Prostate gland (tissue), 2 donors: ENCODE data around the gene KCNN3. TPM values are rescaled to one million over a fixed set of nuclear protein-coding genes. Genes with fewer than 3 reads are reported as not detected.

ENCODE experiments used
- DNase-seq: peaks from one replicate; pipeline ENCODE4 v3.0.0-alpha.2; 2019; ENCODE audit warnings: low spot score
- H3K27ac ChIP-seq, 2 donors: fragments of 200-600 bp; sonication (generic); 2 replicates each; pipeline ENCODE4 v1.5.1; 2017 to 2019
- H3K27me3 ChIP-seq: fragments of 200-600 bp; sonication (generic); replicated peaks from 2 replicates; pipeline ENCODE4 v1.5.1; 2019; ENCODE audit not compliant: insufficient read depth
- H3K36me3 ChIP-seq, 2 donors: fragments of 200-600 bp; sonication (generic); 1 replicate in 1 of 2; 2 replicates in 1 of 2; pipeline versions ENCODE4 v1.5.1 to v1.8.1; 2017 to 2019
- H3K4me1 ChIP-seq: fragments of 200-600 bp; sonication (generic); replicated peaks from 2 replicates; pipeline ENCODE4 v1.5.1; 2019
- H3K4me3 ChIP-seq, 2 donors: fragments of 200-600 bp; sonication (generic); 2 replicates each; pipeline ENCODE4 v1.5.1; 2017 to 2019
- H3K9me3 ChIP-seq: fragments of 200-600 bp; sonication (generic); 2 replicates; pipeline ENCODE4 v1.5.1; 2017
- POLR2A ChIP-seq: fragments of 450-650 bp; IDR thresholded peaks from one replicate; pipeline ENCODE4 v1.6.1; 2016; ENCODE audit warnings: antibody characterized with exemption, mild to moderate bottlenecking
- POLR2AphosphoS5 ChIP-seq: sonication (generic); formaldehyde crosslinking; IDR thresholded peaks from one replicate; pipeline ENCODE4 v1.6.1; 2017; ENCODE audit warnings: antibody characterized with exemption
- WGBS: methylation state at CpG from one replicate; pipeline ENCODE4 v1.1.5; 2018; 5-methylcytosine and 5-hydroxymethylcytosine counted together
- intact Hi-C: fragments of 100-400 bp; cut with DNase I; formaldehyde crosslinking; loops from one replicate; pipeline ENCODE4 v1.14.2; 2022
- total RNA-seq, 2 donors: library from RNA; depleted of rRNA; stranded (reverse); fragments of >200 nt; gene quantifications; one replicate each; pipeline ENCODE4 v1.1.0, GENCODE V29; 2016
- TF ChIP-seq, protein P1 (sequence below), 4 experiments: fragments of 200-600 bp in 2 of 4; fragments of 450-650 bp in 2 of 4; sonication (generic) in 2 of 4; IDR thresholded peaks; 1 replicate in 3 of 4; 2 replicates in 1 of 4; pipeline ENCODE4 v1.5.1; 2016 to 2019; ENCODE audit warnings: antibody characterized with exemption in 4 of 4, mild to moderate bottlenecking in 2 of 4, moderate library complexity in 2 of 4

Gene KCNN3
- total RNA-seq, 2 donors from 2014 or later, result 1.2 to 3.0 TPM

DNA sequence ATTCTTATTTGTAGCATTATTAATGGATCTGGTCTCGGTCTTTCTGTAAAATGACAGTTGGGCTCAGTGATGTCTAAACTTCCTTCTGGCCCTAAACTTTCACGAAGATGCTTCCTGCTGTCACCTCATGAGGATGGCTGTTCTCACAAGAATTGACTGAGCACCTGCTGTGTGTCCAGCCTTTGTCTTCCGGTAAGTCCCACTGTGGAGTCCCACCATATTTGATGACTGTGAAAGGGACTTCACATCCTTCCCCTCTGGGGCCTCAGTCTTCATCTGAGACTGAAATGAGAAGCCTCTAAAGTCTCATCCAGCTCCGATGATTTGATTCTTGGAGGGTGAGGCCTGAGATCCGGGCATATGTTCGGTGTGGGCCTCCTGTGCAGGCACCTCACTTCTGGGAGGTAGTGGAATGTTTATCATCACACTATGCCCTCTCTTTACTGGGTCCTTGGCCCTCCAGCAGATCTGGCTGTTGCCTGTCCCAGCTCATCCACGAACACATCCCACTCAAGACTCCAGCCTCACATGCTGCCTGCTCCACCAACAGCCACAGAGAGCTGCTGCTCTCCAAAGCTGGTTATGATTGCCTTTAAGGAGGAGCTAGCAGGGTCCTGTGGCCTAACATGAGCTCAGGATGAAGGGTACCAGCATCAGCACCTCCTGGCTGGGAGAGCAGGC lies 95.8 kb downstream of the KCNN3 start:
- no peaks in the 10 kb centered on the region for H3K9me3 ChIP-seq
- H3K4me3 ChIP-seq, result no peak overlapping the region
- WGBS, result 89% methylated on average over 7 of the region's 7 CpGs
- no peak for DNase-seq
- H3K27ac ChIP-seq, result no peak overlapping the region
- intact Hi-C loops, result no loop called here
- H3K4me1 ChIP-seq, result no peaks in the 10 kb centered on the region
- TF ChIP-seq POLR2A (no peak), POLR2AphosphoS5 (no peak)
- TF ChIP-seq, protein P1, sequence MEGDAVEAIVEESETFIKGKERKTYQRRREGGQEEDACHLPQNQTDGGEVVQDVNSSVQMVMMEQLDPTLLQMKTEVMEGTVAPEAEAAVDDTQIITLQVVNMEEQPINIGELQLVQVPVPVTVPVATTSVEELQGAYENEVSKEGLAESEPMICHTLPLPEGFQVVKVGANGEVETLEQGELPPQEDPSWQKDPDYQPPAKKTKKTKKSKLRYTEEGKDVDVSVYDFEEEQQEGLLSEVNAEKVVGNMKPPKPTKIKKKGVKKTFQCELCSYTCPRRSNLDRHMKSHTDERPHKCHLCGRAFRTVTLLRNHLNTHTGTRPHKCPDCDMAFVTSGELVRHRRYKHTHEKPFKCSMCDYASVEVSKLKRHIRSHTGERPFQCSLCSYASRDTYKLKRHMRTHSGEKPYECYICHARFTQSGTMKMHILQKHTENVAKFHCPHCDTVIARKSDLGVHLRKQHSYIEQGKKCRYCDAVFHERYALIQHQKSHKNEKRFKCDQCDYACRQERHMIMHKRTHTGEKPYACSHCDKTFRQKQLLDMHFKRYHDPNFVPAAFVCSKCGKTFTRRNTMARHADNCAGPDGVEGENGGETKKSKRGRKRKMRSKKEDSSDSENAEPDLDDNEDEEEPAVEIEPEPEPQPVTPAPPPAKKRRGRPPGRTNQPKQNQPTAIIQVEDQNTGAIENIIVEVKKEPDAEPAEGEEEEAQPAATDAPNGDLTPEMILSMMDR (IDR thresholded peaks at IDR 0.05), result no peak
- H3K27me3 ChIP-seq, result no peaks in the 10 kb centered on the region
- no peaks in the 10 kb centered on the region for H3K36me3 ChIP-seq

DNA sequence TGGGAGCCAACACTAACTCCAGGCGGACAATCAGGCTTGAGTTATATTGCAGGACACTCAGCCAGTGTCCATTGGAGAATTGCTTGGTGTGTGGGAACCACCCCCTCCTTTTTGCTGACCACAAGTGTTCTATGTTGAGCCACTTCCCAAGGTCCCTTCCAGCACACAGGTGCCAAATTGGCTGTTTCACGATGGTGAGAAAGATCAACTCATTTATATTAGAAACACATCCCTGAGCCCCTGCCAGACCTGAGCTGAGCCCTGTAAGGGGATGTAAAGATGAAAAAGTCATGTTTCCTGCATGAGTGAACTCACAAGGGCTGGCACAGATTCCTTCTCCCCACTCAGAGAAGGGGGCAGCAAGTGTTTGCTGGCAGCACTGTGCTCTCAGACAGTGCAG lies 96.5 kb downstream of the KCNN3 start:
- no peaks in the 10 kb centered on the region for H3K27me3 ChIP-seq
- no peak overlapping the region for H3K4me3 ChIP-seq
- TF ChIP-seq, protein P1 (IDR thresholded peaks at IDR 0.05), result no peak
- no peak for TF ChIP-seq POLR2AphosphoS5
- no peak for TF ChIP-seq POLR2A
- H3K9me3 ChIP-seq, result no peaks in the 10 kb centered on the region
- WGBS, result 49% methylated on average over 2 of the region's 2 CpGs
- intact Hi-C loops, result no loop called here
- no peaks in the 10 kb centered on the region for H3K4me1 ChIP-seq
- no peak for DNase-seq
- no peak overlapping the region for H3K27ac ChIP-seq
- H3K36me3 ChIP-seq, result no peaks in the 10 kb centered on the region

DNA sequence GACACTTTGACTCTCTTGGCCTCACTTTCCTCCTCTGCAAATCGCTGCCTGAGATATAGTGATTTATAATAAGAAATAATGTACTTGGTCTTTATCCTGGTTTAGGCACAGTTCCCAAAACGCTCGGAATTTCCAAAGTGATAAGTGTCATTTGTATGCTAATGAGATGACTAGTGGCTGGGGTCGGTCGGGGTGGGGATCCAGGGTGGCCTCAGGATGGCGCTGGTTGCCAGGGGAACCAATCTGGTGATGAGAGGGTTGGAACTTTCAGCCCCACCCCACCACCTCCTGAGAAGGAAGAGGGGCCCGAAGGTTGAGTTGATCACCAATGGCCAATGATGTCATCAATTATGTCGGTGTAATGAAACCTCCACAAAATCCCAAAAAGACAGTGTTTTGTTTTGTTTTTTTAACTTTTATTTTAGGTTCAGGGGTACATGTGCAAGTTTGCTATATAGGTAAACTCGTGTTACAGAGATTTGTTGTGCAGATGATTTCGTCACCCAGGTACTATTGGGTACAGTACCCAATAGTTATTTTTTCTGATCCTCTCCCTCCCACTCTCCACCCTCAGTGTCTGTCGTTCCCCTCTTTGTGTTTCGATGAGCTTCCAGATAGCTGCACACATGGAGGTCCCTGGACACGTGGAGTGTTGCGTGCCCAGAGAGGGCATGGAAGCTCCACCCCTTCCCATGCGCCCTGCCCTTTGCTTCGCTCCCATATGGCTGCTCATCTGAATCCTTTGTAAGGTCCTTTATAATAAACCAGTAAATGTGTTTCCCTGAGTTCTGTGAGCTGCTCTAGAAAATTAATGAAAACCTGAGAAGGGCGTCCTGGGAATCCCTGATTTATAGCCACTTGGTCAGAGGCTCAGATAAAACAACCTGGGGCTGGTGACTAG lies 97.2 kb downstream of the KCNN3 start:
- no peaks in the 10 kb centered on the region for H3K9me3 ChIP-seq
- WGBS, result 63% methylated on average over 17 of the region's 17 CpGs
- no peaks in the 10 kb centered on the region for H3K36me3 ChIP-seq
- no peak overlapping the region for H3K4me3 ChIP-seq
- H3K4me1 ChIP-seq, result no peaks in the 10 kb centered on the region
- intact Hi-C loops, result no loop called here
- no peak for DNase-seq
- no peaks in the 10 kb centered on the region for H3K27me3 ChIP-seq
- no peak overlapping the region for H3K27ac ChIP-seq
- TF ChIP-seq, protein P1 (IDR thresholded peaks at IDR 0.05), result no peak
- TF ChIP-seq POLR2A (no peak), POLR2AphosphoS5 (no peak)

DNA sequence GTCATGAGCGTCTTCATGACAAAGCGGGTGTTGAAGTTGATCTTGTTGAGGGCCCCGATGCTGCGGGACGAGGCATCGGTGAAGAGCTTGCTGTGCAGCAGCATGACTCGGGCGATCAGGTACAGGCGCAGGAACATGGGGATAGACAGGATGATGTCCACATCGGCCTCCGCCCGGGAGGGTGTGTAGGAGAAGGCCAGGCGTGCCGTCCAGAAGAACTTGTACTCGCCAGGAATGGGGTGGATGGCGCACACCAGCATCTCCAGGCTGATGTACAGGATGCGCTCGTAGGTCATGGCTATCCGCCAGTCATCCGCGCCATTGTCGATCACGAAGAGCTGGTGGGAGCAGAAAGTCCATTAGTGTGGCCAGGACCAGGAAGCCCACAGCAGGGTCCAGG lies 98.0 kb downstream of the KCNN3 start:
- no peak for DNase-seq
- TF ChIP-seq, protein P1 (IDR thresholded peaks at IDR 0.05), result no peak
- TF ChIP-seq POLR2AphosphoS5 (no peak), POLR2A (no peak)
- no peaks in the 10 kb centered on the region for H3K9me3 ChIP-seq
- no peak overlapping the region for H3K27ac ChIP-seq
- H3K27me3 ChIP-seq, result no peaks in the 10 kb centered on the region
- H3K4me3 ChIP-seq, result no peak overlapping the region
- H3K4me1 ChIP-seq, result no peaks in the 10 kb centered on the region
- intact Hi-C loops, result no loop called here
- no peaks in the 10 kb centered on the region for H3K36me3 ChIP-seq
- WGBS, result 94% methylated on average over 23 of the region's 23 CpGs
